ENCODE data around the gene HSF2.

The HSF2 gene

GRCh38 chr6:122392564-122393350, 6.7 kb upstream of the HSF2 start:
- no peak for DNase-seq (ENCODE audit: low read depth, low spot score)
- H3K4me3 ChIP-seq (ENCODE audit: low read length) = no peak overlapping the region

- DNase-seq (ENCODE audit: low read depth, low spot score) = no peak
- no peak overlapping the region for H3K4me3 ChIP-seq (ENCODE audit: low read length)
Measured at GRCh38 chr6:122393351-122393896, 6.0 kb upstream of the HSF2 start.

DNA sequence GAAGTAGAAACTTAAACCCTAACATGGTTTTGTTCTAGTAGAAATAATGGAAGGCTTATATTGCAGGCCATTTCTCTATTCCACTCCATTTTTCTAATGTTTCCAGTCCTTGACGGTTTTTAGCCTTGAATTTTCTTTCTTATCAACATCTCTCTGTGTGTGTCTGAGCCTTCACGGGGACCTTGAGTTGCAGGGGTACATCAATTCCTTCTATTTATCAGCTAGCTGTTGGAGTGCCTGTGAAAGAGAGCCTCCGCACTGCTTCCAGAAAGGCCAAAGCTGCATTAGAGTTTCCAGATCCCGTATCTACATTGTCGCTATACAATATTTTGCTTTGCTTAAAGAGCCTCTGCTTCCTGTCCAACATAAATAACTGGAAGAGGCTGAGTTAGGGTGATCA, 5.4 kb upstream of the HSF2 start:
- no peak overlapping the region for H3K4me3 ChIP-seq (ENCODE audit: low read length)
- DNase-seq (ENCODE audit: low read depth, low spot score) = no peak

DNA sequence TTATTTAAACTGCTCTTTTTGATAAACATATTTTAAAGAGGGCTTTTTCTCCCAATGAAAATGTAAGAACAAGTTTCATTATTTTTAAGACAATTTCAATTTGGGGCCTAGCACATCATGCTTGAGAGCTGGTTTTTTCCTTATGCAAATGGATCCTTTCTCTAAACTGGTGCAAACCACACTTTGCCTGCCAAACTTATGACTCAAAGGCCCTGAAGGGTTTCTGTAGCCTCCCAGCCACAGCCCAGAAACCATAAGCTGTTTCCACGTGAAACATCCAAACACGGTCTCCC, 451 bp upstream of the HSF2 start:
- no peak for DNase-seq (ENCODE audit: low read depth, low spot score)
- H3K4me3 ChIP-seq (ENCODE audit: low read length) = peak overlapping the region; percentile 40

DNA sequence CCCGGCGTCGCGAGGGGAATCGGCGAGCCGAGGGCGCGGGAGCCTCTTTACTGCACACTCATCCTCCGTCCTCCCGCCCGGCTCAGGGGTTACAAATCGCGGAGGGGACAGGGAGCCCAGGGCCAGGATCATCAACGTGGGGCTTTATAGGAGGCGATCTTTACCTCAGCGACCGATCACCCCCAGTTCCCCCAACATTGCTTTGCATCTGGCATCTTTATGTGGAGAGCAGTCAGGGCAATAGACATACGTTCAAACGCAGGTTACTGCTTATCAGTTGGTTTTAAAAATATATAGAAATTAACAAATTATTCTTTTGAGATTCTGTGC, 634 bp downstream of the HSF2 start:
- no peak for DNase-seq (ENCODE audit: low read depth, low spot score)
- peak overlapping the region; percentile 96 for H3K4me3 ChIP-seq (ENCODE audit: low read length)

DNA sequence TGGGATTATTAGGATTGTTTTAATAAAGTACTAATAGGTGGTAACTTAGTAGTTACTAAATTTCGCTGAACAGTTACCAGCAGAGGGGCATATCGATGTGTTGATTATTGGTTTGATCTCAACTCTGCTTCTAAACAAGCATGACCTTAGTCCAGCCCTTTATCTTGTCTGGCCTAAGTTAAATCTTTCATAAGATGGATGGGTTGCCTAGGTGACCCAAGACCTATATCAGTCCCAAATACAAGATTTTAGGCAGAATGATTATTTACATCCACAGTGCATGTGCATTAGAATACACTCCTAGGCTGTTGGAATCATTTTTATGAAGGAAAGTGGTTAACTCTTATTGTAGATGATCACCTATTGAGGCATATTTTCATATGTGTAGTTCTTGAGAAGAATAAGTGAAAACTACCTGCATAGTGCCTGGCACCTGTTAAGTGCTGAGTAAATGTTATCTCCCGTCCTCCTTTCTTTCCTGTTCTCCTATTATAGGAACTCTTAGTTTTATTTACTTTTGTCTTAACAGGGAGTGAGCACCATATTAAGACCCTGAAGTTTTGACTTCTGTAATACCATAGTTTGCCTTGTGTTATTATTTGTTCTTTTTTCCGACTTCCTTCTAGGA, 1.1 kb downstream of the HSF2 start:
- H3K4me3 ChIP-seq (ENCODE audit: low read length) = peak overlapping the region; percentile 96
- no peak for DNase-seq (ENCODE audit: low read depth, low spot score)

DNA sequence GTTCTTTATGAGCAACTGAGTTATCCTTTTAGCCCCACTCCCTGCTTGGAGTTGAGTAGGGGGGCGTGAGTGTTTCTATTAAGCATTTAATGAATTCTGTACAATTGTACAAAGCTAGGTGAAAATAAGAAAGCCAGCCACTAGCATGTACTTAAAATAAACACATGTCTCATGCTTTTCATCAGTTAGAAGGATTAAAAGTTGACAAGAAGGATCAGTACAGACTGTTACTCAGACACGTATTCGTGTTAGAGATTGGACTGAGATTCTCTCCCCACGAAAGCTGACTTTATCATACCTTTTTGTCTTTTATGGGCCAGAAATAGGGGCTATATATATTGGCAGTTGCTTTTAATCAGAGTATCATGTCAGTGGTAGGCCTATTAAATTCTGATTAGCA, 1.7 kb downstream of the HSF2 start:
- no peak for DNase-seq (ENCODE audit: low read depth, low spot score)
- no peak overlapping the region for H3K4me3 ChIP-seq (ENCODE audit: low read length)

GRCh38 chr6:122404444-122404843, 5.0 kb downstream of the HSF2 start:
- no peak overlapping the region for H3K4me3 ChIP-seq (ENCODE audit: low read length)
- no peak for DNase-seq (ENCODE audit: low read depth, low spot score)

DNA sequence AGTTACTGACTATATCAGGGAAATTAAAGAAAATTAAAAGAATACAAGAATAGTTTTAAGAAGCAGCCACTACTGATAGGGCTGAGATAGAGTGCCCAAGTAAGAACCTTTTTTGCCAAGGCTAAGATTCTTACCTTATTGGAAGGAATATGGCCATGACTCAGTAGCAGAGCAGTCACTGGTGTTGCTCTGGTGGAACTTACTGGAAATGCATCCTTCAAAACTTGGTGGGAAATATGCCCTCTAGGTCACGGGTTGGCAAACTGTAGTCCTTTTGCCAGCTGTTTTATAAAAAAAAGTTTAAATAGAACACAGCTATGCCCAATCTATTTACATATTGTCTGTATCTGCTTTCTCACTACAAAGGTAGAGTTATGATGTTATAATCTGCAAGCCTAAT, 6.0 kb downstream of the HSF2 start:
- no peak overlapping the region for H3K4me3 ChIP-seq (ENCODE audit: low read length)
- no peak for DNase-seq (ENCODE audit: low read depth, low spot score)

GRCh38 chr6:122406187-122406586, 6.7 kb downstream of the HSF2 start:
- DNase-seq (ENCODE audit: low read depth, low spot score) = no peak
- H3K4me3 ChIP-seq (ENCODE audit: low read length) = no peak overlapping the region

- H3K4me3 ChIP-seq (ENCODE audit: low read length) = no peak overlapping the region
Measured at GRCh38 chr6:122407712-122408111, 8.3 kb downstream of the HSF2 start.

GRCh38 chr6:122408240-122408639, 8.8 kb downstream of the HSF2 start:
- no peak for DNase-seq (ENCODE audit: low read depth, low spot score)
- H3K4me3 ChIP-seq (ENCODE audit: low read length) = no peak overlapping the region

More at GRCh38 chr6:122407712-122408111, 8.3 kb downstream of the HSF2 start:
- no peak for DNase-seq (ENCODE audit: low read depth, low spot score)

DNA sequence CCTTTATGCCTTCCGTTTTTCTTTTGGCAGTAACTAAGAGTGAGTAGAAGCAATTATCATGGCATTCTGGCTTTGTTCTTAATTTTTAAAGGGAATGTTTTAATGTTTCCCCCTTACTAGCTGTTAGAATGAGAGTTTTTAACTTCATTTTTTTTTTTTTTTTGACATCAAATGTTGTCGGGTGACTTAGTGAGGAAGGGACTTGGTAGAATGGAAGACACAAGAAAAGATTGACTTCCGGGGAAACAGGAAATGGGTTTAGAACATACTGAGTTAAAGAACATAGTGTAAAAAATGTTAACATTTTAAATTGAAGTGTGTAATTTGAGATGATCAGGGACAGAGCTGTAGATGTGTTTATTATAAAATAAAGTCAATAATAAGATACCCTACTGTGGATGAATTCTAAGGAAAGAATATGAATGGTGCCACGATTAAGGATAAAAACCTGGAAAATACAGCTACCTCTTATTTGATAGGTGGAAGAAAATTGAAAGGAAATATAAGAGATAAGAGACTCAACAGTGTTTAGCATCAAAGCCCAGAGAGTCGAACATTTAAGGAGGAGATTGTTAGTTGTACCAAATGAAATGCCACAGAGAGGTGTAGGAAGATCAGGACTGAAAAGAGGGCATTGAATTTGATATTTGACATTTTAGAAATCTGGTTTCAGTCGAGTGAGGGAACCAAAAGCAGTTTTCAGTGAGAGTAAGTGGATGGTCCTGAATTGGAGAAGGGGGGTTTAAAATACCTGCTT, 9.4 kb downstream of the HSF2 start:
- DNase-seq (ENCODE audit: low read depth, low spot score) = peak; percentile 56
- peak overlapping the region; percentile 18; the same call in 1 of the 2 replicates for H3K4me3 ChIP-seq (ENCODE audit: low read length)

- no peak overlapping the region for H3K4me3 ChIP-seq (ENCODE audit: low read length)
- no peak for DNase-seq (ENCODE audit: low read depth, low spot score)
Measured at GRCh38 chr6:122412001-122412400, 12.5 kb downstream of the HSF2 start.

GRCh38 chr6:122416825-122417224, 17.4 kb downstream of the HSF2 start:
- no peak for DNase-seq (ENCODE audit: low read depth, low spot score)
- H3K4me3 ChIP-seq (ENCODE audit: low read length) = no peak overlapping the region

DNA sequence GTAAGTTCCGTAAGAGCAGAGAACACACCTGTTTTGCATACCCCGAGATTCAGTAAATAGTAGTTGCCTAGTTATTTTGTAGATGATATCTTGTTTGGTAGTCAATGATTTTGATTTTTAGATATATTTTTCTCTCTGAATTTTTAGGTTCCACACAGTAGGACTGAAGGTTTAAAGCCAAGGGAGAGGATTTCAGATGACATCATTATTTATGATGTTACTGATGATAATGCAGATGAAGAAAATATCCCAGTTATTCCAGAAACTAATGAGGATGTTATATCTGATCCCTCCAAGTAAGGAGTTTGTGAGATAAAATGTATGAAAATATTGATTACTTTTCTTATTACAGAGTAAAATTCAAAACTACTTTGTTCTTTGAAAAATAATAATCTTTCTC, 22.6 kb downstream of the HSF2 start:
- no peak for DNase-seq (ENCODE audit: low read depth, low spot score)

DNA sequence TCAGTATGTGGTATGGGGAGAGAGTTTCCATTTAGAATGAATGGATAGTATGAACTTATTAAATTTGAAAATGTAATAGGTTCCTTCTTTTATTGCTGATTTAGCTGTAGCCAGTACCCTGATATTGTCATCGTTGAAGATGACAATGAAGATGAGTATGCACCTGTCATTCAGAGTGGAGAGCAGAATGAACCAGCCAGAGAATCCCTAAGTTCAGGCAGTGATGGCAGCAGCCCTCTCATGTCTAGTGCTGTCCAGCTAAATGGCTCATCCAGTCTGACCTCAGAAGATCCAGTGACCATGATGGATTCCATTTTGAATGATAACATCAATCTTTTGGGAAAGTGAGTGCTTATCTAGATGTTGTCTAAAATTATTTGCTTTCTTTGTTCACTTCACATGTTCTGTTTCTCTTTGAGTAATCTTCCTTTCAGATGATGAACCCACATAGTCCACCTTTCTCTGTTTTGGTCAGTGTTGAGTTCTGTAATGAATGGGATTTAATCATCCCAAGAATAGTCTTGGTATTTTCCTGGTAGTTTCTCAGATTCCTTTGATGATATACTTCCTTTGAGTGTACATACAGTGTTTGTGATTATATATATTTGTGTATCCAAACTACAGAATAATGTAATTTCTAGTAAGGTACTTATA, 23.3 kb downstream of the HSF2 start:
- H3K4me3 ChIP-seq (ENCODE audit: low read length) = no peak overlapping the region
- no peak for DNase-seq (ENCODE audit: low read depth, low spot score)

More for the DNA sequence above, 22.6 kb downstream of the HSF2 start:
- no peak overlapping the region for H3K4me3 ChIP-seq (ENCODE audit: low read length)

DNA sequence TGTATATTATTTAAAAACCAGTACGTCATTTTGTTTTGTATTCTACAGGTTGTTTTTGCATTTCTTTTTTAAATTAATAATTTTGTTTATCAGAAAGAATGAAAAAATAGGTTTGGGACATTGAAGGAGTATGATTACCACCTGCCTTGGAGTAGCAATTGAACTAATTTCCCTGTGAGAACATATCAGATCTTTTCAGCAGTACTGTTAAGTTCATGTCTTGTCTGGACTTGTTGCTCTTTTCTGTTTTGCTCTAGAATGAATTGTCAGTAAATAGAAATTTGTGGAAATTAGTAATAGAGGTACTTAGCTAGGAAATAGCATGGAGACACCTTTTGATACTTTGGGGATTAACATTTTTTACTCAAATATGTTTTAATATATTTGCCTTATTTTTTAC, 24.3 kb downstream of the HSF2 start:
- no peak for DNase-seq (ENCODE audit: low read depth, low spot score)
- H3K4me3 ChIP-seq (ENCODE audit: low read length) = no peak overlapping the region

GRCh38 chr6:122426597-122426996, 27.1 kb downstream of the HSF2 start:
- no peak for DNase-seq (ENCODE audit: low read depth, low spot score)
- H3K4me3 ChIP-seq (ENCODE audit: low read length) = no peak overlapping the region

DNA sequence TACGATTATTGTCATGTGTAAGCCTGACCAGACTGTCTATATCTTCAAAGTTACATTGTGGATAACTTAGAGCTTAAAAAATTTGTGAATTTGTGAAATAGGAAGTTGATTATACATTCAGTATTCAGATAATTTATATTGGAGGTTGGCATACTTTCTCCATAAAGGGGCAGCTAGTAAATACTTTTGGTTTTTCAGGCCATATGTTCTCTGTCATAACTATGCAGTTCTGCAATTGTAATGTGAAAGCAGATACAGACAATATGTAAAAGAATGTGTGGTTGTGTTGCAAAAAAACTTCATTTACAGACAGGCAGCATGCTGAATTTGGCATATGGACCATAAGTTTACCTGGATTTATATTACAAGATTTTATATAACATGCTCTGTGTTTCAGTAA, 29.3 kb downstream of the HSF2 start:
- no peak for DNase-seq (ENCODE audit: low read depth, low spot score)
- H3K4me3 ChIP-seq (ENCODE audit: low read length) = no peak overlapping the region
